ENCODE results near the gene CFAP46.

Gene CFAP46

GRCh38 chr10:132817701-132818211 is 124.6 kb downstream of the CFAP46 start:
- no peak for DNase-seq

- DNase-seq, result no peak
Measured at GRCh38 chr10:132816718-132817117, 125.7 kb downstream of the CFAP46 start.

- DNase-seq, result no peak
Measured at GRCh38 chr10:132815168-132815857, 127.1 kb downstream of the CFAP46 start.

- no peak for DNase-seq
Measured at GRCh38 chr10:132814469-132814856, 127.9 kb downstream of the CFAP46 start.

GRCh38 chr10:132813560-132814468 is 128.6 kb downstream of the CFAP46 start:
- no peak for DNase-seq

GRCh38 chr10:132813001-132813401 is 129.4 kb downstream of the CFAP46 start:
- no peak for DNase-seq

- DNase-seq, result no peak
Measured at GRCh38 chr10:132812520-132812919, 129.8 kb downstream of the CFAP46 start.

- no peak for DNase-seq
Measured at GRCh38 chr10:132811891-132812481, 130.4 kb downstream of the CFAP46 start.

GRCh38 chr10:132810807-132811700 is 131.3 kb downstream of the CFAP46 start:
- no peak for DNase-seq

GRCh38 chr10:132810141-132810806 is 132.1 kb downstream of the CFAP46 start:
- DNase-seq, result no peak

- no peak for DNase-seq
Measured at GRCh38 chr10:132809232-132810140, 132.9 kb downstream of the CFAP46 start.

- no peak for DNase-seq
Measured at GRCh38 chr10:132808383-132809231, 133.8 kb downstream of the CFAP46 start.

- DNase-seq, result no peak
Measured at GRCh38 chr10:132807621-132808049, 134.7 kb downstream of the CFAP46 start.

GRCh38 chr10:132806561-132807003 is 135.8 kb downstream of the CFAP46 start:
- DNase-seq, result no peak

- DNase-seq, result no peak
Measured at GRCh38 chr10:132806110-132806509, 136.3 kb downstream of the CFAP46 start.

- DNase-seq, result no peak
Measured at GRCh38 chr10:132805599-132805998, 136.8 kb downstream of the CFAP46 start.

GRCh38 chr10:132804785-132805426 is 137.5 kb downstream of the CFAP46 start:
- DNase-seq, result no peak

- no peak for DNase-seq
Measured at GRCh38 chr10:132804287-132804686, 138.1 kb downstream of the CFAP46 start.

All from left hindlimb (tissue), 1 donor.